ENCODE data around the gene SHCBP1.

SHCBP1 gene

DNA sequence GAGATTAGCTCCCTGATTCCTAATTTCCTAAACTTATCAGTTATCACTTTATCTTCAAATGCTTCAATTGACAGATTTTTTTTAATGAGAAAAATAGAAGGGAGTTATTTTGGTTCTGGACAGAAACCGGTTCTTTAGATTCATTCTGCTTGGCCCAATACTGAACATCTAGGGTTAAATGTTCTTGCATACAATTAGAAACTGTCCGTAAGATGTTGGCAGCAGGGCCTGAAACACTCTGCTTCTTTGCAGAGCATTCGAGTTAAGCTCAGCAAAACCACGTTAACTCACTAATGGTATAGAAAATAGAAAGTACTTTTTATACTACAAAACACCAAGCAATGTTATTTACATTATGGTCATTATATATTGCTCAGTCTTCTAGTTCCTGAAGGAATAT is 7.2 kb downstream of the SHCBP1 start:
- no peak for DNase-seq

DNA sequence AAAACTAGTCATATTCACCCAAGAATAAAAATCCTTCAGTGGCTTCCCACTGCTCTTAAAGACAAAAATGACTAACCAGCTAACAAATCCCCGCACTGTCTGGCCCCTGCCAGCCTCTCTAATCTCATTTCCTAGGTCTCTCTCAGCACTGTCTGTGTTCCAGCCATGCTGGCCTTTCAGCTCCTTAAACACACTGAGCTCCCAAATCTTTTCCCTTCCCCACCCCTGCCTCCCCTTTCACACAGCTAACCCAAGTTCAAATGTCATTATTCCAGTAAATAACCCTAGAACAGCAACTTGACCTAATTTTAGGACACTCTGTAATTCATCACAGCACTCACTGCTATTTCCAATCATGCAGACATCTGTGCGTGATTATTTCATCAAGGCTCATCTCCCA is 7.8 kb downstream of the SHCBP1 start:
- DNase-seq = no peak

DNA sequence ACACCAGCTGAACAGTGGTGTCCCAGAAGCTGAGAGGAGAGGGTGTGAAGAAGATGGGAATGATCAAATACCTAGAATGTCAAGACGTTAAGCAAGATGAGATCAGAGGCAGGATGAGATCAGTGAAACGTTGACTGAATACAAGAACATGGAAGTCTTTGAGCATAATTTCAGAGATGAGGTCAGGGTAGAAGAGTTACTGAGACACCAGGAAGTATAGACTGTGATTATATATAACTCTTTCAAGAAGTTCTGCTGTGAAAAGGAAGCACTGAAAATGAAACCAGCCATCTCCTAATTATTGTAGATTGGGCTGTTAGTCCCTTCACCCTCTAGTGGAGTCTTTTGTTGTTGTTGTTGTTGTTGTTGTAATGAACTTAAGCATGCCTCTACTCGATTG is 9.1 kb downstream of the SHCBP1 start:
- DNase-seq = no peak

DNA sequence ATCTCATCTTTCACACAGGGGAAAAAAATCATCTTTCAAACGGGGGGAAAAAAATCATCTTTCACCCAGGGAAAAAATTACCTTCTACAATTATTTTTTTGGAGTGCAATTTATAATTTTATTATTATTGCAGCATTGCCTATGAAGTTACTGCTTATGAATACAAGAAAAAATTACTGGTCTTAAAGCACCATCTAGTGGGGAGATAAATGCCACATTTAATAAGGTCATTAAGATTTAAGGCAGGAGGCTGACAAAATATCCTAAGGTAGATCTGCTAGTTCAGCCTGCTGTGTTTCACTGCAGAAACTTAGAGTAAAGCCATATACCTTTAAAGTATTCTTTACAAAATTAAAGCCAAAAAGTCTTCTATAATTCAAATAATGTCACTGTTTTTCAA is 13.7 kb downstream of the SHCBP1 start:
- peak in 2 of 6 experiments; percentile 2 to 23 for DNase-seq

DNA sequence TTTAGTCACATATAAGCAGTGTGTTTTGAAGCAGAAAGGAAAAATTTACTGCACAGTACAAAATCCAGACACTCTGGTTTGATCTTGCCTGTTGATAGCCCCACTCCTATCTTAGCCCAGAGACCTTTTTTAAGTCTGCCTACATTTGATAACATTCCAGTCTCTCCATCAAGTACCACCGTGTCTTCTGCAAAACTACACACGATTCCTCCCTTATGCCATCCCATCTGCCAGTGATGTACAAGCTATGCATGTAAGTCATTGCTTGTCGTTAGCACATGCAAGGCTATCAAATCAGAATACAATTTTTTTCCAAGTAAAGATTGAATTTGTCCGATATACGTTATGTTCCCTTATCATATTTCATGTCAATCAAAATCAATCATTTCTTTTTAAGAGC is 14.9 kb downstream of the SHCBP1 start:
- DNase-seq = no peak

DNA sequence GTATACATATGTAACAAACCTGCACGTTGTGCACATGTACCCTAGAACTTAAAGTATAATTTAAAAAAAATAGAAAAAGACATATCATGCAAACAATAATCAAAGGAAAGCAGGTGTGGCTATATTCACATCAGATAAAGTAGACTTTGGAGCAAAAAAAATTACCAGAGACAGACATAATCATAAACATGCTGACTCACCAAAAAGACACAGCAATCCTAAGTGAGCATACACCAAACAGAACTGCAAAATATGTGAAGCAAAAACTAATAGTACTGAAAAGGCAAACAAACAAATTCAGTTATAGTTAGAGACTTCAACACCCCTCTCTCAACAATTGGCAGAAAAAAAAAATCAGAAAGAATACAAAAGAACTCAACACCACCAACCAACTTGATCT is 29.9 kb downstream of the SHCBP1 start:
- no peak for DNase-seq

DNA sequence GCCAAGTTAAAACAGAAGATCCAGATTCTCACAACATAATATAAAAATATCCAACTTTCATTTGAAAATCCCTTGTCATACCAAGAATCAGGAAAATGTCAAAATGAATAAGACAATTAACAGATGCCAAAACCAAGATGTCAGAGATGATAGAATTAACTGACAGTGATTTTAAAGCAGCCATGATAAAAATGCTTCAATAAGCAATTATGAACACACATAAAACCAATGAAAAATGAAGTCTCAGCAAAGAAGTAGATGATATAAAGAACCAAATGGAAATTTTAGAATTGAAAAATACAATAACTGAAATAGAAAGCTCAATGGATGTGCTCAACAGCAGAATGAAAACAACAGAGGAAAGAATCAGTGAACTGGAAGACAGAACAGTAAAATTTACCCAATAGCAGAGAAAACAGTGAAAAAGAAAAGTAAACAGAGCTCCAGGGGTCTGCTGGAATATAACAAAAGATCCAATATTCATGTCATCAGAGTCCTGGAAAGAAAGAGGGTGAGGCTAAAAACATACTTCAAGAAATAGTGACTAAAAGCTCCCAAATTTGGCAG is 35.1 kb downstream of the SHCBP1 start:
- DNase-seq = no peak

DNA sequence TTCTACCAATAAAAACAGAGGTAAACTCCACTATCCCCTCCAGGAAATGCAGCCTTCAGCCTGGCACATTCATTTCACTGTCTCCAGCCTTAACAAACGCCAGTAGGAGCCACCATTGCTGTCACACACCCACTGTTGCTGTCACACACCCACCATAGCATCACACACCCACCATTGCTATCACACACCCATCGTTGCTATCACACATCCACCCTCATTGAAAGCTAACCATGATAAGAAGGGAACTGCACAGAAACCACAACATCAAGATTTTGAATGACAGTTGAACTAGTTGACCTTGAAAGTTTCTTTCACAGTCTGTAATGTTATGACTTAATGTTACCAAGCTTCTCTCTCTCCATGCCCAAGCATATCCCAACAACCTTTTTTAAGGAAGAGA is 38.1 kb downstream of the SHCBP1 start:
- no peak for DNase-seq

DNA sequence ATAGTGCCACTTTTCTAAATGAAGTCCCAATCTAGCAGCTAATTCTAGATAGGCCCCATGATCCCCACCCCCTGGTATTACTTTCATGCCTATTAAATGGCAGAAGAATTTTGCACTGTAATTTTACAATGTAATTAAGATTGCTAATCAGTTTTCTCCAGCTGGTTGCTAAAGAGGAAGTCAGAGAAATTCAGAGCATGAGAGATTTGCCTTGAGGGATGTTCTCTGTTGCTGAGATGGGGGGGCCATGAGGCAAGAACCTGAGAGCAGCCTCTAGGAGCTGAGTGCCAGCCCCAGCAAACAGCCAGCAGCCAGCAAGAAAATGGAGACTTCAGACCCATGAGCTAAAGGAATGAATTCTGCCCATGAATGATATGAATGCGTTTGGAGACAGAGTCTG is 38.9 kb downstream of the SHCBP1 start:
- no peak for DNase-seq

DNA sequence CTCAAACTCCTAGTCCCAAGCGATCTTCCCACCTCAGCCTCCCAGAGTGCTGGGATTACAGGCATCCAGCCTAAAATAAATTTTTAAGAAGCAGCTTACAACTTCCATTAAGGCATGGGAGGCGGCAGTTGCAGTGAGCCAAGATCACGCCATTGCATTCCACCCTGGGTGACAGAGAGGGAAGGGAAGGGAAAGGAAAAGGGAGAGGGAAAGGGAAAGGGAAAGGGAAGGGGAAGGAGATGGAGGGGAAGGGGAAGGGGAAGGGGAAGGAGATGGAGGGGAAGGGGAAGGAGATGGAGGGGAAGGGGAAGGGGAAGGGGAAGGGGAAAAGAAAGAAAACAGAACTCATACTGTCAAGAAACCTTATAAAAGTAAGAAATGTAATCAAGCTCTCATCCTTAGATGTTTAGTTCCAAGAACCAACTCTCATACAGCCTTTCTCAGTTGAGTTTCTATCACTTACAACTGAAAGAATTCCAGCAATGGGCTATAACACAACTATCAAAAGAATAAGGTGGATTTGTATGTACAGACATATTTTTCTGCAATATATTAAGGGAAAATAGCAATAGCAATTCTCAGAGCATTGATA is 43.1 kb downstream of the SHCBP1 start:
- no peak for DNase-seq

DNA sequence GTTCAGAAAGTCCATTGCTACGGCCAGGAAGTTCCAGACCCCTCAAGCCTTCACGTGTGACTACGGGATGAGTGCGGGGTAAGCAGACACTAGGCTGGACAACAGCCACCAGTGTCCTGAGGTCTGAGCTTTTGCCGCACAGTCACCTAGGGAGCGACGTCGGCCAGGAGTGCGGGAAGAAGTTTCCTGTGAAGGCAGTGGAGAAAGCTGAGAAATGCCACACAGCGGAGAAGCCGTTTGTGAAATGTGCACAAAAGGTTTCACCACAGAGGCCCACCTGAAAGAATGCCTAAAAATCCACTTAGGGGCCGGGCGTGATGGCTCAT is 47.4 kb downstream of the SHCBP1 start:
- no peak for DNase-seq

DNA sequence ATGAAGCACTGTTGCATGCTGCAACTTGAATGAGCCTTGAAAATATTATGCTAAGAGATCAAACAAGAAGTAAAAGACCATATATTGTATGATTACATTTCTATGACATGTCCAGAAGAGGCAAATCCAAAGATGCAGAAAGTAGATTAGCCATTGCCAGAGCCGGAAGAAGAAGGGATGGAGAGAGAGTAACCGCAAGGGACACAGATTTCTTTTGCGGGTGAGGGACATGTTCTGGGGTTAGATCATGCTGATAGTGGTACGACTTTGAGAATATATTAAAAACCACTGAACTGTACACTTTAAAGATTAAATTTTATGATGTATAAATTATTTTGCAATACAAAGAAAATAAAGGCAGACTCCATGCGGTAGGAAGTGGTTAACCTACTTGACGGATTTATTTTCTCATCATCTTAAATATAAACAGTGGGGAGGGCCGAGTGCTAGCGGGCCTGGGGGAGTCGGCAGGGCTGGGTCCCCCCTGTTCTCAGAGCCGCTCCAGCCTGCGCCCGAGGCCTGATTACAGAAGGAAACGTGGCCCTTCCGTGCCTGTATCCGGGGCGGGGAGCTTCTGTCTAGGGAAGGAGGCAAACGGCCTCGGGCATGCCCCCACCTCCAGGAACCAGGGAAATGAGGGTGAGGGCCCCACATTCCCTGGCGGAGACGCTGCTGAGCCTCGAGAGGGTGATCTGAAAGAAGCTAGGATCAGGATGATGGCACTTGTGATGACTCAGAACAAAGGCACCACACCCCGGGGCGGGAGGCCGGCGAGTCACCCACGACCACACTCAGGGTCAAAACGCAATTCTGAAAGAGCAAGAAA is 48.0 kb downstream of the SHCBP1 start:
- DNase-seq = no peak

DNA sequence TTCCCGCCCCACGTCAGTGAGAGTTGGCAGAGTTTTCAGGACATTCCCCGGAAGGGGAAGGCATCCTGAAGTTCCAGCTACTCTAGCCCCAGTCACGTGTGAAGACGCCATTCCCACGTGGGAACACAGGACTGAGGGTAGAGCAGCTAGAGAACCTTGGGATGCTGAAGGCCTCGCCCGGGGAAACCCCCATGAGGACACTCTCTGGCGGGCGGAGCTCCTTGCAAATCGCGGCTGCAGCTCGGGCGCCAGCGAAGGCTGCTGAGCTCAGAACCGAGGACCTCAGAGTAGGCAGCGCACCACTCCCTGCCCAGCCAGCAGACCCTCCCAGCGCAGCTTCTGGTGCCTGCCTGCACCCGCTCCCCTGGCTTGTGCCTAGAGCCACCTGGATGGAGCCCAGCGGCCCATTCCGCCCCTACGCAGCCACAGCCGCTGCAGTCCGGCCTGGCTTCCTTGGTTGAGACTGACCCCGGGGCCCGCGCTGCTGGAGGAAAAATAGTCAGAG is 51.9 kb downstream of the SHCBP1 start:
- DNase-seq = no peak

DNA sequence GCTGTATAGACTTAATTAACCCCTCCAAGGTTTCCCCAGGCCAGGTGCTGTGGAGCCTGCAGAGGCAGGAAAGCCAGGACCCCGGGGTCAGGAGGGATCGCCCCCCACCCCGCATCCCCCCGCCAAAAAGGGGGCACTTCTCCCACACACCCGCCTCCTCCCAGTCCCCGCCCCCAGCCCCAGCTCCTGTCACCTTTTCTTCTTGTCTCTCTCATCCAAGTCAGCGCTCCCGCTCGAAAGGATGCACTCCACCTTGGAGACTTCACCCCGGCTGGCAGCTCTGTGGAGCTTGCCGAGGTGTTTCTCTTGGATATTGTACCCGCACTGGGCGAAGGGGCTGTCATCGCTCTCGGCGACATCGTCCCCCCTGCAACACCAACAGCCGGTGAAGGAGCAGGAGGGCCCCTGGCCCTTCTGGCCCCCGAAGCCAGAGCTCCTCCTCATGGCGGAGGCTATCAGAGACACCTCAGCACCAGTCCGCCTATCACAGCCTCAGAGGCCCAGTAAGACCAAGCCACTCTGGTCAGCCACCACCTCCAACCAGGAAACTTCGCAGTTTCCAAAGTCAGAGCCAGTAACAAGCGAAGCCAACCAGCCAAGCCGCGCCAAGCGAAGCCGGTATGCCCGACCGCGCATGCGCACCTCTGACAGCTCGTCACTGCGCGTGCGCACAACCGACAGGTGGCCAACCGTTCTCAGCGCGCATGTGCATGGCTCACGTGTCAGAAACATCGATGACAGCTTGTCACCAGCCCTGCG is 52.5 kb downstream of the SHCBP1 start:
- DNase-seq = no peak

DNA sequence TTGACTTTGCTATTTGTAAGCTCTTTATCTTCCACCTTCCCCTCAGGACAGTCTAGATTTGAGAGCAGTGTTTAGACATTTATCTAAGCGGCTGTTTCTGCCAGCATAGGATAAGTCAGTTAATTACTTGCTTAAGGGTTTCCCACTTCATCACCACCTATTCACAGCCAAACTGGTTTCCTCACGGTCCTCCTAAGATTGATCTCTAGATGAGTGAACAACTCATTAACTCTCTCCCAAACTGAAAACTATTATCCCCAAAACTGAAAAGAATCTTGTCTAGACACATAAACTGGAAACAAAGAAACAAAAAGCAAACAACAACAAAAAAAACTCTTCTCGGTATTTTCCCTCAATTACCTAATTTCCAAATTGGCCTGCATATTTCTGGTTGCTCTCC is 58.2 kb downstream of the SHCBP1 start:
- no peak for DNase-seq

DNA sequence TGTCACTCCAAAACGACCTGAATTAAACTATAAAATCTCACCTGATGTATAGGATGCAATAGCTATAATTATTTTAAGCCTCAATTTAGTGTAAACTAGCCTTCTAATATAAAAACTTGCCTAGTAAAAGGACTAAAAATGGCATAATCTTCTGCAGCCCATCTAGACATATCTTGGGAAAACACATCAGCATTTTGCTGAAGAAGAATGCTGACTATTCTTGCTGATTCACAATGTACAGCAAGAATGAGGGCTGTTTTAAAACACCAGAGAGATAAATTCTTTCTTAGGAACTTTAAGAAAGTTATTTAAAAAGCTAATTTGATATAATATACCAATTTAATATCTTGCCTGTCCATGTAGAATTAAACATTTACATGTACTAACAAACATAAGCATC is 63.2 kb downstream of the SHCBP1 start:
- no peak for DNase-seq

DNA sequence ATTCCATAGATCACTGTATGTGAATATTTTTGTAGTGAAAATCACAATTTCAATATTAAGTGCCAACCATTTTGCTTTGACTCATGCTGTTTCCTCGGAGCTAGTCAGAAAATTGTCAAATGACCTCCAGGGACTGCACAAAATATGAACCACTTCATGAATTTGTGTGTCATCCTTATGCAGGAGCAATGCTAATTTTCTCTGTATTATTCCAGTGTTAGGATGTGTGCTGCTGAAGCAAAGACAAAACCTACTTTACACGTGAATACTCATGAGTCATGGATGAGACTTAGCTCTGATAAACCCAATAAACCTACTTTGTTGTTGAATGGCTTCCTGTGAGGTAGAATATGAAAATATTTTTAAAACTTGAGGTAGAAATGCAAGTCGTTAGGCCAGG is 65.2 kb downstream of the SHCBP1 start:
- DNase-seq = no peak

DNA sequence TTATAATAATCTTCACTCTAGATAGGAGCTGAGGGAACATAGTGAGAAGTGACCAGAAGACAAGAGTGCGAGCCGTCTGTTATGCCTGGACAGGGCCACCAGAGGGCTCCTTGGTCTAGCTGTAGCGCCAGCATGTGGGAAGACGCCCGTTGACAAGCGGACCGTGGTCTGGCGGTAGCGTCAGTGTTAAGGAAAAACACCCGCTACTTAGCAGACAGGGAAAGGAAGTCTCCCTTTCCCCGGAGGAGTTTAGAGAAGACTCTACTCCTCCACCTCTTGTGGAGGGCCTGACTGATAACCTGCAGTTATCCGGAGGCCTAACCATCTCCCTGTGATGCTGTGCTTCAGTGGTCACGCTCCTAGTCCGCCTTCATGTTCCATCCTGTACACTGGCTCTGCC is 66.7 kb downstream of the SHCBP1 start:
- DNase-seq = peak in 3 of 6 experiments; percentile 10 to 12 (median 11)

DNA sequence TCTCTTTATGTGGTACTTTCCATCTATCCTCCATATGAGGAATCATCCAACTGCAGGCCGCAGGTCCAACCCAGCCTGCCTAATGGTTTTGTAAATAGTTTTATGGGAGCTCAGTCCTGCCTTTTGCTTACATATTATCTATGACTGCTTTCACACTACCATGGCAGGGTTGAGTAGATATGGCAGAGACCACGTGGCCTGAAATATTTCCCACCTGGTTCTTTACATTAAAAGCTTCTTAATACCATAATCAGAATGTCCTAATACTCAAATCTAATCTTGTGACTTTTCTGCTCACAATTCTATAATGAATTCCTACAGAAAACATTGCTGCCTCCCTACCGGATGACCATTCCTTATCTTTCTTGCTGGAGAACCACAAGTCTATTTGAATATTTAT is 71.7 kb downstream of the SHCBP1 start:
- no peak for DNase-seq

Measured in stimulated activated naive CD4-positive, alpha-beta T cell (primary cell).